Breast epithelium (tissue), 3 donors: ENCODE data around the gene MEPCE.

Experiments
- POLR2AphosphoS5 ChIP-seq, 3 donors: sonication (generic); formaldehyde crosslinking; IDR thresholded peaks; one replicate each; pipeline ENCODE4 v1.6.1; 2017; ENCODE audit warnings: antibody characterized with exemption in 3 of 3
- TF ChIP-seq, protein P1 (sequence below), 3 donors: fragments of 450-650 bp; IDR thresholded peaks; one replicate each; pipeline ENCODE4 v1.5.1; 2016 to 2017; ENCODE audit warnings: antibody characterized with exemption in 3 of 3, mild to moderate bottlenecking in 3 of 3, moderate library complexity in 3 of 3

DNA sequence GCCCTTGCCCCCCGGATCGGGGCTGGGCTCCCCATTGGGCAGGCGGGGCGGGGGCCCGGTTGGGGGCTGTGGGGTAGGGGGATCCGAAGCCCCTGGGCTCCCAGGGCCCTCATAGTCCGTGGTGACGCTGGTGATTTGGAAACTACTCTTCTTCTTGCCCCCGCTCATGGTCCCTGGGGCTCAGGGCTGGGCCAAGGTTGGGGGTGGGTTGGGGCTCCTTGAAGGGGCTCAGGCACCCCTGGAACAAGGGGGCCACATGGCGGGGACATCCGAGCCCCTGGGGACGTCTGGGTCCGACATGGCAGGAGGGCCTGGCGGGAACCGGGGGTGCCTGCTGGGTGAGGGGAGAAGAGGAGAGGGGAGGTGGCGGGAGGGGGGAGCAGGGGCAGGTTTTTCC lies 48.2 kb downstream of the MEPCE start:
- TF ChIP-seq, protein P1, sequence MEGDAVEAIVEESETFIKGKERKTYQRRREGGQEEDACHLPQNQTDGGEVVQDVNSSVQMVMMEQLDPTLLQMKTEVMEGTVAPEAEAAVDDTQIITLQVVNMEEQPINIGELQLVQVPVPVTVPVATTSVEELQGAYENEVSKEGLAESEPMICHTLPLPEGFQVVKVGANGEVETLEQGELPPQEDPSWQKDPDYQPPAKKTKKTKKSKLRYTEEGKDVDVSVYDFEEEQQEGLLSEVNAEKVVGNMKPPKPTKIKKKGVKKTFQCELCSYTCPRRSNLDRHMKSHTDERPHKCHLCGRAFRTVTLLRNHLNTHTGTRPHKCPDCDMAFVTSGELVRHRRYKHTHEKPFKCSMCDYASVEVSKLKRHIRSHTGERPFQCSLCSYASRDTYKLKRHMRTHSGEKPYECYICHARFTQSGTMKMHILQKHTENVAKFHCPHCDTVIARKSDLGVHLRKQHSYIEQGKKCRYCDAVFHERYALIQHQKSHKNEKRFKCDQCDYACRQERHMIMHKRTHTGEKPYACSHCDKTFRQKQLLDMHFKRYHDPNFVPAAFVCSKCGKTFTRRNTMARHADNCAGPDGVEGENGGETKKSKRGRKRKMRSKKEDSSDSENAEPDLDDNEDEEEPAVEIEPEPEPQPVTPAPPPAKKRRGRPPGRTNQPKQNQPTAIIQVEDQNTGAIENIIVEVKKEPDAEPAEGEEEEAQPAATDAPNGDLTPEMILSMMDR (IDR thresholded peaks at IDR 0.05): no peak
- TF ChIP-seq POLR2AphosphoS5 (IDR thresholded peaks at IDR 0.05): no peak
